GM18909 (cell line): Measurements from ENCODE around the gene SEL1L2.
A peak's percentile ranks its signal among the peaks of the same experiment; 100 is the strongest.
"Not testable (repeated sequence)": the region's sequence is repeated elsewhere in the genome, so short reads cannot be mapped to it uniquely, and the experiment has no call there.

ENCODE experiments used
- ATAC-seq: cut with Tn5 transposase; IDR thresholded peaks from one replicate; pipeline ENCODE4 v1.9.1; 2021; ENCODE audit warnings: mild to moderate bottlenecking; ENCODE audit not compliant: unreplicated experiment, poor library complexity

SEL1L2 gene, protein sequence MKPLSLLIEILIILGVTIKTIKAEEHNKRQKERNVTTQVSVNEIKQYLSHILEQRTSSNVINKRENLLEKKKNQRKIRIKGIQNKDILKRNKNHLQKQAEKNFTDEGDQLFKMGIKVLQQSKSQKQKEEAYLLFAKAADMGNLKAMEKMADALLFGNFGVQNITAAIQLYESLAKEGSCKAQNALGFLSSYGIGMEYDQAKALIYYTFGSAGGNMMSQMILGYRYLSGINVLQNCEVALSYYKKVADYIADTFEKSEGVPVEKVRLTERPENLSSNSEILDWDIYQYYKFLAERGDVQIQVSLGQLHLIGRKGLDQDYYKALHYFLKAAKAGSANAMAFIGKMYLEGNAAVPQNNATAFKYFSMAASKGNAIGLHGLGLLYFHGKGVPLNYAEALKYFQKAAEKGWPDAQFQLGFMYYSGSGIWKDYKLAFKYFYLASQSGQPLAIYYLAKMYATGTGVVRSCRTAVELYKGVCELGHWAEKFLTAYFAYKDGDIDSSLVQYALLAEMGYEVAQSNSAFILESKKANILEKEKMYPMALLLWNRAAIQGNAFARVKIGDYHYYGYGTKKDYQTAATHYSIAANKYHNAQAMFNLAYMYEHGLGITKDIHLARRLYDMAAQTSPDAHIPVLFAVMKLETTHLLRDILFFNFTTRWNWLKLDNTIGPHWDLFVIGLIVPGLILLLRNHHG

DNA sequence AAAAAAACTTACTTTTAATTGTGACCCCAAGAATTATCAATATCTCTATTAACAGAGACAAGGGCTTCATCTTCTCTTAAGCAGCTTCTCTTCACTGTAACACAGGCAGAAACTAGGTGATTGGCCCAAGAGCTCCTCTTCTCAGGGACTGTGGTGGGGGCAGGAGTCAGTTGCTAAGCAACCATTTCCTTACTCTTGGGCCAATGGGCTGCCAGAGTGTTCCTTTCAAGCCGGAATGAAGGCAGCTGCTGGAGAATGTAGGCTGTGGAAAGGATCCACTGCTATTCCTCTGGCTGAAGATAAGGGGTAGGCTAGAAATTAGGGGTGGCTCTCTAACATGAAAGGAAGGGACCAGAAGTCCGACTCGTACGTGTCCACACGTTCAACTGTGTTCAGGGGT is at the start of gene SEL1L2:
SEL1L2 (minus strand) TSS at position 150 of the 400 bp plus-strand sequence; CDS start at position 70, 80 bp downstream.
- ATAC-seq: no peak

DNA sequence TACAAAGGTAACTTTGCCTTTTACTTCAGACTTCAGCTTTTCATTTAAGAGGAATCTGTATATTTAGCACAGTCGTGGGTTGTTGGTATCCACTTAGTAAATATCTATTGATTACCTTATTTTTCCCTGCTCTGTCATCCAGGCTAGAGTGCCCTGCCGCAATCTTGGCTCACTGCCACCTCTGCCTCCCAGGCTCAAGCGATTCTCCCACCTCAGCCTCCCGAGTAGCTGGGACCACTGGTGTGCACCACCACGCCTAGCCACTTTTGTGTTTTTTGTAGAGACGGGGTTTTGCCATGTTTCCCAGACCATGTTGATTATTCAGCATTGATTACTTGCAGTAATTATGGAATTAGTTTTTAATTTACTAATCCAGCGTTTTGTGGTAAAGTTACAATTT is 46.2 kb upstream of the SEL1L2 start:
- no peak for ATAC-seq

DNA sequence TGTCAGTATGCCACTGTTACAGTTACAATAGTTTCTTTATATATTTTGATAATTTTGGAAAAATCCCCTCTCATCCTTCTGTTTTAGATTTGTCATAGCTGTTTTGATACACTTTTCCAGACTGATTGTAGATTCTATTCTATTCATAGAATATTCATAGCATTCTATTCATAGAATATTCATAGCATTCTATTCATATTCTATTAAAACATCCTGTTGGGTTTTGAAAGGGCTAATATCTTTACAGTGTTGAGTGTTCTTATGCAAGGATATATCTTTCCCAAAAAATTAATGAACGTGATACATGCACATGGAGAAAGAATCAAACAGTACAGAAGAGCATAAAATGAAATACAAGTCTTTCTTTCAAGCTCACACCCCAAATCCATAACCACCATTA is 42.9 kb upstream of the SEL1L2 start:
- no peak for ATAC-seq

DNA sequence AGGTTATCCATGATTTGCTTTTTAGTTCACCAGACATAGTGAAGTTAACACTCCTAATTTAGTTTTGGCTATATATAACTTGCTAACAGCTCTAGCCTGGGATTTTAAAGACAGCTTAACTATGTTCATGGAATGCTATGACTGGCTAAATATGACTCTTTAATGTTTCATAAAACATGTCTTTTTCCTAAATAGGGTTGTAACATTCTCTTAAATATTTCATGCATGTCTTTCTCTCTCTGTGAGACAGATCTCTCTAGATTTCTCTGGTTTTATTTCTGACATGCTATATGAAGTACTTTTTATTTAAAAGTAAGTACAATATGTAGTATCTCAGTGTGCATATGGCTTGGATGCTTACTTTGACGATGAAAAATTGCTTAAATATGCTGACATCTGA is 40.6 kb upstream of the SEL1L2 start:
- no peak for ATAC-seq

- ATAC-seq: no peak
Observed at GRCh38 chr20:14012671-14013070, 22.3 kb upstream of the SEL1L2 start.

- ATAC-seq: no peak
Observed at GRCh38 chr20:14009208-14009607, 18.8 kb upstream of the SEL1L2 start.

DNA sequence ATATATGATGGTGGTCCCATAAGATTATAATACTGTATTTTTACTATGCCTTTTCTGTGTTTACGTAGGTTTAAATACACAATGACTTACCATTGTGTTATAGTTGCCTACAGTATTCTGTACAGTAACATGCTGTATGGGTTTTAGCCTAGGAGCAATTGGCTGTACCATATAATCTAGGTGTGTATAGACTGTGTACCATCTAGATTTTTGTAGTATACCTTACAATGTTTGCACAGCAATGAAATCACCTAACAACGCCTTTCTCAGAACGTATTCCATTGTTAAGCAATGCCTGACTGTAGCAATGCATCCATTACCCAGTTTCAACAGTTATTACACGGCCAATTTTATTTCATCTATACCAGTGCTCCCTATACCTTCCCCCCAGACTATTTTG is 15.6 kb upstream of the SEL1L2 start:
- no peak for ATAC-seq

DNA sequence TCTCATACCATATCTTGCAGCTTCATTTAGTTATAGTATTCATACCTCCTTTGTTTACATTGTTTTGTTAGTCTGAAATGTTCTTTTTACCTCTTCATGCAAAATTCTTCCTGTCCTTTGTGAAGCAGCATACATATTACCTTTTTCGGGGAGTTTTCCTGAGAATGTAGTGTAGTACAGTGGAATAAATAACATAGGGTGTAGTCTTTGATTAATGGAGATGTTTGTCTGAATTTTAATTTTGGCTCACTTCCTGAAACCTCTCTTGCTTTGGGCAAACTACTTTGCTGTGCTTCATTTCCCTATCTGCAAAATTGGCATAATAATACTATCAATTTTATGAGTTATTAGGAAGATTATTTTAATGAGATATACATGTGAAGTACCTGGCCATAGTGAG is 10.5 kb upstream of the SEL1L2 start:
- ATAC-seq: no peak

DNA sequence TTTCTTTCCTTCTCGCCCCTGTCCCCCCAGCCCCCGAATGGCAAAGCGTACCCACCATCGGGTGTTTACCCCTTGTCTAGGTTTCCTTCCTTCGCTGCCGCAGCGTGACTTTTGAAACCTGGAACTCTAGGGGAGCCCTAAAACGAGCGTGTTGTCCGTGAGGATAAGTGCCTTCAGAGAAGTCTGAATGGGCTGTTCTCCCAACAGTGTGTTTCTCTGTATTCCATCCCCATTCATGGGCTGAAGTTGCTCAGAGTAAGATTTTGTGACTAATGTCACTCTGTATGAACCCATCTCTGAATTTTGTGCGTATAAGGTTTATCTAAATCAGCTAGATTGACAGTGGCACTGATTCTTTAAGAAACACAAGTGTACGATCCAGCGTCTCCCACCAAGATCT is 5.9 kb upstream of the SEL1L2 start:
- ATAC-seq: no peak

DNA sequence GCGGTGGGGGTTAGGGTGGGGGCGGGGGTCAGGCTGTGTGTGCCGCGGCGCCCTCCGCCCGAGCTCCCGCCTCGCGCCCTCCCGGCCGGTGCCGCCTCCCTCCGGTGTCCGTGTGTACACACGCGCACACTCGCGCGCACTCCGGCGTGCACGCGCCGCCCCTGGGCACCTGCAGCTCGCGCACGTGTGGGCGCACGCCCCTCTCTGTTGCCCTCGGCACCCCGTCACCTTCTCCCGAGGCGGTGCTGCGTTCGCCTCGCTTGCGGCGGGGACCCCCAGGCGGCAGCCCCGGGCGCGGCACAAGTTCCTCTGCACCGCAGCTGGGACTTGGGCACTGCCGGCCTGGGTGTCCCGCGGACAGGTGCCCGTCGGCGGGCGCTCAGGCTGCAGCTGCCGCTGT is 5.4 kb upstream of the SEL1L2 start:
- no peak for ATAC-seq

DNA sequence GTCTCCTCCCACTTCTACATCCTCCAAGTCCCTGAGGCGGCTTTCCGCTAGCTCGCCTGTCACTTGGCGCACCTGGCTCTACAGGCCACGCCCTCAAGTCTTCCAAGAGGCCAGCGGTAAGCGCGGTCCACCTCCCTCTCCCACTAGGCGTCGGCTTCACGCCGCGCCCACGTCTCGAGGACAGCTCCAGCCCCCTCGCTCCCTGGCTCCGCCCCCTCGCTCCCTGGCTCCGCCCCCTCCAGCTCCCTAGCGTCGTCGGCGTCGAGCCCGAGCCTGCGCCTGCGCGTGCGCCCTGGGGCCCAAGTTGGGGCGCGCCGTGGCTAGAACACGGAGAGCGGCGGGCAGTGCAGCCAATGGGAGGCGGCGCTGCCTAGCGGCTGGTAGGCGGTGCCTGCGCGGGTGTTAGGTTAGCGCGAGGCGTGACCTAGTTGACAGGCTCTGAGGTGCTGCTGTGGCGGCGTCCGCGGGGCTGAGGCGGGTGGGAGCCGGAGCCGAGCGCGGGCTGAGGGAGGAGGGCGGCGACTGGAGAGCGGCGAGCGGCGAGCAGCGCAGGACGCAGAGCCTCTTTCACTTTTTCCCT is 4.8 kb upstream of the SEL1L2 start, which contains the start of gene MACROD2:
MACROD2 (plus strand) TSS at position 431 of the 580 bp plus-strand sequence.
- peak; percentile 54 for ATAC-seq

DNA sequence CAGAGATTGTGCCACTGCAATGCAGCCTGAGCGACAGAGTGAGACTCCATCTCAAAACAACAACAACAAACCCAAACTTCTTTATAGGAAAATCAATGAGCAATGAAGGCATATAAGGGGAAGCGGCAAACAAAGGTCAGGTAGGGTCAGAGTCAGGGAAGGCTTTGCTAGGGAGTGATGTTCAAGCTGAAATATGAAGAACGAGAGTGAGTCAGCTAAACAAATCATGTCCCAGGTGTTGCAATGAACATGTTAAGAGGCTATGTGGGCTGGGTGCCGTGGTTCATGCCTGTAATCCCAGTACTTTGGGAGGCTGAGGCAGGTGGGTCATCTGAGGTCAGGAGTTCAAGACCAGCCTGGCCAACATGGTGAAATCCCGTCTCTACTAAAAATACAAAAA is 1.5 kb upstream of the SEL1L2 start:
- ATAC-seq: not testable (repeated sequence)

GRCh38 chr20:13991311-13991710 is 897 bp upstream of the SEL1L2 start:
- ATAC-seq: no peak

DNA sequence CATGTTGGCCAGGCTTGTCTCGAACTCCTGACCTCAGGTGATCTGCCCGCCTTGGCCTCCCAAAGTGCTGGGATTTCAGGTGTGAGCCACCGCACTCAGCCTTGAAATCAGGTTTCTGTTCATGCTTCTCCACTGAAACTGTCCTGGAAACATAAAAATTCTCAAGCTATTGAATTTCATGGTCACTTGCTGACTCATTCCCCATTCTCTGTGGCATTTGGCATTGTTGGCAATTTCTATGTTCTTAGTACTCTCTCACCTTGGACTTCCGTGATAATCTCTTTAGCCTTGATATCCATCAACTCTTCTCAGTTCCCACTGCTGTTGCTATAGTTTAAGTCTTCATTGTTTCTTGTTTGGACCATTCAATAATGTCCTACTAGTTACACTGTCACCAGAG is 6.2 kb downstream of the SEL1L2 start:
- ATAC-seq: no peak

GRCh38 chr20:13960525-13960924 is 29.9 kb downstream of the SEL1L2 start:
- ATAC-seq: no peak

DNA sequence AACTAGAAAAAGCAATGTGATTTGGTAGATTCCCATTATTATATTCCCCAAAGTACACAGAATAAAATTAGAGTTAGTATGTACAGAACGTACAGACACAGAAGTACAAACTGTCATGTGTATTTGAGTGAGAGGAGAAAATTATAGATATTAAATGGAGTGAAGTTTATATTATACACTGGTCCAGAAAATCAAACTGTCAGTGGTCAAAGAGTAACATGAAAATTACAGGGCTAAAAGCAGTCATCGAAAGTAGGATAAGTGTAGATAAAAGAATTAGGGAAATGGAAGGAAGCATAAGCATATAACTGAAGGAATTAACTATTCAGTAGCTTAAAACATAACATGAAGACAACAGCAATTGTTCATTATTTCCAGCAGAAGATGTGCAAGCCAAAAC is 30.3 kb downstream of the SEL1L2 start:
- ATAC-seq: no peak

DNA sequence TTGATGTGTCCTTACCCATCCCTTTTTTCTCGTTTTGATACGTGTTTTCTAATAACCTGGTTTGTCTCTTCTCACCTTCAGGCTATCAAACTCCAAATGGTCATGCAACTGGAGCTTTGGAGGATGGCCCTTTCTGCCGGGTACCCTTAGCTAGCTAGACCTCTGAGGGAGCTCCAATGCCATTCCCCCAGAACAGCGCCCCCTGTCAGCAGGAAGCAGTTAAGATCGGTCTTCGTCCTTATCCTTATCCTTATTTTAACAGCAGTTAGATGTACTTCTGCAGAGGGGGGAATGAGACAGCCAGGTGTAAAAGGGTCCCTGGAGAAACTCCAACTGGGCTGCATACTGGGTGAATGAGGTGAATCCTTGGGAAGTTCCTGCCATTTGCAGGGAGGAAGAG is 37.2 kb downstream of the SEL1L2 start:
- no peak for ATAC-seq

- ATAC-seq: no peak
Observed at GRCh38 chr20:13947719-13948118, 42.7 kb downstream of the SEL1L2 start.

- ATAC-seq: no peak
Observed at GRCh38 chr20:13941031-13941430, 49.4 kb downstream of the SEL1L2 start.

- ATAC-seq: no peak
Observed at GRCh38 chr20:13936781-13937576, 53.4 kb downstream of the SEL1L2 start.
